Activated B cell treated with CpG ODN at 0.5 μM for 24 hours (primary cell): ENCODE results near the gene ACSS1. TPM values are rescaled to one million over a fixed set of nuclear protein-coding genes. Genes with fewer than 3 reads are reported as not detected.

ENCODE experiments used
- ATAC-seq: fragments of 200-7000 bp; cut with Tn5 transposase; one replicate; pipeline ENCODE4 v1.10.0; 2021; ENCODE audit warnings: low read depth, mild to moderate bottlenecking, moderate library complexity
- CTCF ChIA-PET: fragments of 350-600 bp; sonication (Branson Sonifier 250); formaldehyde crosslinking; loops from one replicate; lab custom pipeline; 2021; ENCODE audit warnings: antibody characterized with exemption; lab: Charles Lee
- POLR2A ChIA-PET: fragments of 350-600 bp; sonication (Branson Sonifier 250); formaldehyde crosslinking; loops from one replicate; lab custom pipeline; 2021; ENCODE audit warnings: antibody characterized with exemption; lab: Charles Lee
- DNase-seq: peaks from one replicate; pipeline ENCODE4 v3.0.0; 2022
- H3K27ac Mint-ChIP-seq: one replicate; pipeline ENCODE4 v1.8.0; 2020; ENCODE audit warnings: mixed read lengths
- H3K27me3 Mint-ChIP-seq: one replicate; pipeline ENCODE4 v1.8.0; 2021; ENCODE audit warnings: mixed read lengths
- H3K36me3 Mint-ChIP-seq: one replicate; pipeline ENCODE4 v1.8.0; 2021; ENCODE audit warnings: low read depth, mixed read lengths
- H3K4me1 Mint-ChIP-seq: one replicate; pipeline ENCODE4 v1.8.0; 2021; ENCODE audit warnings: mixed read lengths
- H3K4me3 Mint-ChIP-seq: one replicate; pipeline ENCODE4 v1.8.0; 2020; ENCODE audit warnings: mild to moderate bottlenecking, mixed read lengths
- H3K9me3 Mint-ChIP-seq: one replicate; pipeline ENCODE4 v1.8.0; 2020; ENCODE audit warnings: mixed read lengths
- intact Hi-C: fragments of 100-400 bp; cut with micrococcal nuclease; formaldehyde crosslinking; loops from one replicate; pipeline ENCODE4 v1.15.1; 2024
- total RNA-seq: library from RNA; stranded (reverse); gene quantifications from 2 replicates; pipeline ENCODE4 v1.2.3, GENCODE V29; 2022
- TF ChIP-seq, protein P1 (sequence below): fragments of 200-600 bp; IDR thresholded peaks from one replicate; pipeline ENCODE4 v1.8.0; 2022; ENCODE audit warnings: antibody characterized with exemption, mild to moderate bottlenecking

The ACSS1 gene
- total RNA-seq, 1 donor from 2014 or later, result 34.4 TPM

DNA sequence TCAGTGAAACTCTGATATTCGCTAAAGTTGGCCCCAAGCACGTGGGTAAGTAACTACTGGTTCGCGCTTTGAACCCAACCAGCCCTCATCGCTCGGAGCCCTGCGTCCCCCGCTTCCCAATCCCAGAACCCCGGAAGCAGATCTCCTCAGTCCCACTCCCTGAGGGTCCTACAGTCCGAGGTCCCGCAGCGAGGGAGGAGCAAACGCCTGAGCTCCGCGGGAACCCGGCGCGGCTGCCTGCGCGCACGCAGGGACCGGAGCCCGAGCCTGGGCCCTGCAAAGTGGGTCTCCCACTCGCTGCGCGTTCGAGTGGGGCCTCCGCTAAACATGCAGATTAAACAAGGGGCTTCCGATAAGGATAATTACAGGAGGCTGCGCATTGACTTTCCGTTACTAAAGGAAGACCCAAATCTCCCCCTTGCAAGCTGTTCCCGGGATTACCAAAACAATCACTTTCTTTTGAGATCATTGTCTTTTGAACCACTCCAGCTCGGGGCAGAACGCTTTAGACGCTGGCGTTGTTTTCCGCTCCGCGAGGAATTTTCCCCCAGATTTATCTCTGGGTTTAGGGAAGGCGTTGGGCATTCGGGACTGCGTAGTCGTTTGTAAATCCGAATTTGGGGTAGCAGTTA, 25.3 kb upstream of the ACSS1 start:
- ChIA-PET CTCF (no interaction called here), POLR2A (no interaction called here)
- ATAC-seq, result no peak
- H3K4me1 Mint-ChIP-seq, result peaks cover 9% of the 10 kb centered on the region
- no peaks in the 10 kb centered on the region for H3K9me3 Mint-ChIP-seq
- intact Hi-C loops, result no loop called here
- H3K27ac Mint-ChIP-seq, result no peak overlapping the region
- H3K36me3 Mint-ChIP-seq, result no peaks in the 10 kb centered on the region
- no peak for DNase-seq
- H3K4me3 Mint-ChIP-seq, result no peak overlapping the region
- peaks cover 71% of the 10 kb centered on the region for H3K27me3 Mint-ChIP-seq
- TF ChIP-seq, protein P1, sequence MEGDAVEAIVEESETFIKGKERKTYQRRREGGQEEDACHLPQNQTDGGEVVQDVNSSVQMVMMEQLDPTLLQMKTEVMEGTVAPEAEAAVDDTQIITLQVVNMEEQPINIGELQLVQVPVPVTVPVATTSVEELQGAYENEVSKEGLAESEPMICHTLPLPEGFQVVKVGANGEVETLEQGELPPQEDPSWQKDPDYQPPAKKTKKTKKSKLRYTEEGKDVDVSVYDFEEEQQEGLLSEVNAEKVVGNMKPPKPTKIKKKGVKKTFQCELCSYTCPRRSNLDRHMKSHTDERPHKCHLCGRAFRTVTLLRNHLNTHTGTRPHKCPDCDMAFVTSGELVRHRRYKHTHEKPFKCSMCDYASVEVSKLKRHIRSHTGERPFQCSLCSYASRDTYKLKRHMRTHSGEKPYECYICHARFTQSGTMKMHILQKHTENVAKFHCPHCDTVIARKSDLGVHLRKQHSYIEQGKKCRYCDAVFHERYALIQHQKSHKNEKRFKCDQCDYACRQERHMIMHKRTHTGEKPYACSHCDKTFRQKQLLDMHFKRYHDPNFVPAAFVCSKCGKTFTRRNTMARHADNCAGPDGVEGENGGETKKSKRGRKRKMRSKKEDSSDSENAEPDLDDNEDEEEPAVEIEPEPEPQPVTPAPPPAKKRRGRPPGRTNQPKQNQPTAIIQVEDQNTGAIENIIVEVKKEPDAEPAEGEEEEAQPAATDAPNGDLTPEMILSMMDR, result no peak

- Mint-ChIP-seq H3K9me3 (no peaks in the 10 kb centered on the region), H3K36me3 (no peaks in the 10 kb centered on the region), H3K27me3 (peaks cover 70% of the 10 kb centered on the region), H3K27ac (no peak overlapping the region), H3K4me3 (no peak overlapping the region), H3K4me1 (peaks cover 11% of the 10 kb centered on the region)
- DNase-seq (no peak), ATAC-seq (no peak)
- intact Hi-C loops, result no loop called here
- POLR2A ChIA-PET, result no interaction called here
- CTCF ChIA-PET, result no interaction called here
- TF ChIP-seq, protein P1, result no peak
Observed at GRCh38 chr20:25082498-25082873, 24.5 kb upstream of the ACSS1 start.

- H3K27ac Mint-ChIP-seq, result no peak within 1 kb of the TSS
- intact Hi-C loops, result no loop called here
- H3K36me3 Mint-ChIP-seq, result no peaks in the 10 kb centered on the region
- ChIA-PET CTCF (no interaction called here), POLR2A (no interaction called here)
- no peak for ATAC-seq
- H3K27me3 Mint-ChIP-seq, result peaks cover 70% of the 10 kb centered on the region
- no peak for DNase-seq
- TF ChIP-seq, protein P1, result no peak
- H3K4me1 Mint-ChIP-seq, result peaks cover 11% of the 10 kb centered on the region
- no peaks in the 10 kb centered on the region for H3K9me3 Mint-ChIP-seq
- no peak within 1 kb of the TSS for H3K4me3 Mint-ChIP-seq
Observed at GRCh38 chr20:25081730-25082497, 24.0 kb upstream of the ACSS1 start, which contains the start of gene VSX1. Gene VSX1, minus strand, starts transcription at chr20:25082141. Its CDS starts 45 bp downstream, at chr20:25082096.

DNA sequence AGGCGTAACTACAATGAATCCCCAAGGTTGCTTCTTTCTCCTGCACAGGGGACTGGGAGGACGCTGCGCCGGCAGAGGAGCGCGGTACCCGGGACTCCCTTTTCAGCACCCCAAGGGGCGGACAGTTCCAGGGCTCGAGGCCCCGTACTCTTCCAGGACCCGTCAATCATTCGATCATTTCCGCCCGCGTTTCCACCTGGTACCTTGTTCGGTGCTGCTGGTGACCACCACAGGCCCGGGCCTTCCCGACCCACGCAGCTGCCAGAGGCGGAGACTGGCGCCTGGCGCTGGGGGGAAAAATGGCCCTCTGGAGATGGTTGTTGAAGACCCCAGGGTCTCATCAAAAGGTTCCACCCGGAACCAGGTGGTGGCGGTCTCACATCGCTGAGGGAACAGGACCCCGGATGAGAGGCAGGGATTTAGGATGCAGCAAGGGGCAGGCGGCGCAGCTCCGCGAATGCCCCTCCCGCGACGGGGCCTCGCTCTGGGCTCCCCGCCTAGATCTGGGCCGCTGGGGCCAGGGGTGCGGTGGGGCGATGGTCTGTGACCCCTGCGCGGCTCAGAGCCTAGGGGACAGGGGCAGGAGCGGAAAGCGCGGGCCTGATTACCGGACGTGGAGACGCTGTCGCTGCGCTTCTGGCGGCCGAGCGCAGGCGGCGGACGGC, 23.3 kb upstream of the ACSS1 start:
- Mint-ChIP-seq H3K4me3 (no peak overlapping the region), H3K4me1 (peaks cover 11% of the 10 kb centered on the region), H3K9me3 (no peaks in the 10 kb centered on the region), H3K27ac (no peak overlapping the region), H3K27me3 (peaks cover 68% of the 10 kb centered on the region), H3K36me3 (no peaks in the 10 kb centered on the region)
- no peak for DNase-seq
- intact Hi-C loops, result no loop called here
- ChIA-PET CTCF (no interaction called here), POLR2A (no interaction called here)
- TF ChIP-seq, protein P1, result no peak
- ATAC-seq, result no peak

DNA sequence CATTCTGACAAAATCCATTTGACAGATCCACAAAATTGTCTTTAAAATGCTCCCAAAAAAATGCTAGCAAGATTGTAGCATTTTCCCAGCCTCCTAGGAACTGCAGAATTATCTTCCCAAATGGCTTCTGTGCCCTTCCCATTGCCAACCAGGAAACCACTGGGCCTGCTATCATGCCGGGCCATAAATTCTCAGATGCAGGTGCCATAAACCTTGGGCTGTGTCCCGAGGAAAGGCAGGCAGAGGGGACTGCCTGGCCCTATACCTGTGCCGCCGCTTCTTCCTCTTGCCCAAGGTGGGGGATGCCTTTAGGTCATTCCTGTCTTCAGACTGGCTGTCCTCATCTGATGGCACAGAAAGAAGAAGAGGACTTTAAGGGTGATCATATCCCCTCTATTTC, 21.2 kb upstream of the ACSS1 start:
- no peaks in the 10 kb centered on the region for H3K36me3 Mint-ChIP-seq
- no peak for ATAC-seq
- H3K27ac Mint-ChIP-seq, result no peak overlapping the region
- H3K4me1 Mint-ChIP-seq, result peaks cover 9% of the 10 kb centered on the region
- DNase-seq, result no peak
- CTCF ChIA-PET, result no interaction called here
- peaks cover 58% of the 10 kb centered on the region for H3K27me3 Mint-ChIP-seq
- H3K4me3 Mint-ChIP-seq, result no peak overlapping the region
- no peaks in the 10 kb centered on the region for H3K9me3 Mint-ChIP-seq
- TF ChIP-seq, protein P1, result no peak
- POLR2A ChIA-PET, result no interaction called here
- intact Hi-C loops, result no loop called here
